H1 (cell line): ENCODE results near the gene NAPA. TPM values are rescaled to one million over a fixed set of nuclear protein-coding genes. Genes with fewer than 3 reads are reported as not detected.

Experiments used
- CTCF ChIA-PET: fragments of 300-600 bp; sonication (Branson Sonifier 250); formaldehyde crosslinking; loops from one replicate; lab custom pipeline; 2021; ENCODE audit not compliant: partially characterized antibody; lab: Charles Lee
- POLR2A ChIA-PET: fragments of 300-600 bp; sonication (Branson Sonifier 250); formaldehyde crosslinking; loops from one replicate; lab custom pipeline; 2021; ENCODE audit warnings: inconsistent platforms; ENCODE audit not compliant: partially characterized antibody; lab: Charles Lee
- DNase-seq, 2 experiments: peaks; one replicate each; pipeline versions ENCODE4 v3.0.0 to v3.0.0-alpha.2; 2010 to 2022; ENCODE audit warnings: low spot score in 2 of 2, low read depth in 1 of 2, mixed read lengths in 1 of 2
- FAIRE-seq: peaks from 2 replicates; lab custom pipeline; 2011; peaks lifted over from hg19 to GRCh38; lab: Jason Lieb, UNC
- H2AFZ ChIP-seq: 2 replicates; pipeline ENCODE4 v1.8.1; 2012; ENCODE audit warnings: low read length, inconsistent platforms
- H2AK5ac ChIP-seq: 2 replicates; pipeline ENCODE4 v1.6.1; 2013; ENCODE audit warnings: low read depth, low read length
- H2BK120ac ChIP-seq: replicated peaks from 2 replicates; pipeline ENCODE3; 2013; ENCODE audit warnings: low read depth, low read length, inconsistent platforms
- H2BK12ac ChIP-seq: 2 replicates; pipeline ENCODE4 v1.6.1; 2013; ENCODE audit warnings: low read depth, low read length
- H2BK15ac ChIP-seq: 2 replicates; pipeline ENCODE4 v1.6.1; 2013; ENCODE audit warnings: low read length
- H2BK20ac ChIP-seq: 2 replicates; pipeline ENCODE4 v1.6.1; 2013; ENCODE audit warnings: low read length
- H2BK5ac ChIP-seq: 2 replicates; pipeline ENCODE4 v1.6.1; 2013; ENCODE audit warnings: low read depth, low read length
- H3K14ac ChIP-seq: 2 replicates; pipeline ENCODE4 v1.6.1; 2013; ENCODE audit warnings: inconsistent platforms; ENCODE audit not compliant: insufficient read length
- H3K18ac ChIP-seq: 2 replicates; pipeline ENCODE4 v1.6.1; 2013; ENCODE audit warnings: low read length; ENCODE audit errors: extremely low read depth
- H3K23ac ChIP-seq: 2 replicates; pipeline ENCODE4 v1.6.1; 2013; ENCODE audit warnings: inconsistent platforms; ENCODE audit not compliant: insufficient read length
- H3K23me2 ChIP-seq: 2 replicates; pipeline ENCODE4 v1.6.1; 2013; ENCODE audit warnings: low read depth, low read length
- H3K27ac ChIP-seq: 2 replicates; pipeline ENCODE4 v1.6.1; 2011; ENCODE audit warnings: low read depth, low read length, inconsistent platforms
- H3K27me3 ChIP-seq, 4 experiments: replicated peaks in 1 of 4; 1 replicate in 1 of 4; 2 replicates in 3 of 4; pipeline versions ENCODE4 v1.6.1 to v1.8.1; 2011 to 2013; ENCODE audit warnings: low read length in 3 of 4, mild to moderate bottlenecking in 3 of 4, inconsistent platforms in 2 of 4, mixed read lengths in 2 of 4, moderate library complexity in 1 of 4; ENCODE audit not compliant: control insufficient read depth in 3 of 4, insufficient read depth in 3 of 4; ENCODE audit errors: extremely low read depth in 1 of 4
- H3K36me3 ChIP-seq, 4 experiments: 2 replicates each; pipeline versions ENCODE4 v1.6.1 to v1.8.1; 2011 to 2013; ENCODE audit warnings: mild to moderate bottlenecking in 4 of 4, low read length in 3 of 4, moderate library complexity in 2 of 4, control low read depth in 1 of 4, inconsistent platforms in 1 of 4; ENCODE audit not compliant: insufficient read depth in 4 of 4, control insufficient read depth in 2 of 4
- H3K4ac ChIP-seq: replicated peaks from 2 replicates; pipeline ENCODE3; 2013; ENCODE audit warnings: low read length, low read depth, mixed read lengths, inconsistent platforms; ENCODE audit not compliant: insufficient read length
- H3K4me1 ChIP-seq, 4 experiments: replicated peaks in 1 of 4; 1 replicate in 1 of 4; 2 replicates in 3 of 4; pipeline versions ENCODE4 v1.6.1 to v1.8.1; 2011 to 2013; ENCODE audit warnings: low read length in 3 of 4, inconsistent platforms in 2 of 4, mixed read lengths in 1 of 4; ENCODE audit not compliant: insufficient read depth in 4 of 4, control insufficient read depth in 3 of 4
- H3K4me2 ChIP-seq, 2 experiments: 2 replicates each; pipeline versions ENCODE4 v1.6.1 to v1.8.1; 2011 to 2013; ENCODE audit warnings: low read depth in 2 of 2, low read length in 2 of 2, control low read depth in 1 of 2, inconsistent platforms in 1 of 2, mild to moderate bottlenecking in 1 of 2; ENCODE audit not compliant: insufficient read depth in 1 of 2
- H3K4me3 ChIP-seq, 4 experiments: fragments of 200-600, 300-600 bp in 1 of 4; sonication (generic), shearing (Covaris generic), sonication (Bioruptor Twin) in 1 of 4; 2 replicates each; pipeline versions ENCODE4 v1.5.1 to v1.8.1; 2011 to 2016; ENCODE audit warnings: low read length in 4 of 4, low read depth in 3 of 4, control low read depth in 2 of 4, inconsistent platforms in 2 of 4, mild to moderate bottlenecking in 2 of 4, mixed read lengths in 1 of 4, moderate library complexity in 1 of 4; ENCODE audit not compliant: insufficient read depth in 2 of 4; ENCODE audit errors: extremely low read depth in 1 of 4
- H3K56ac ChIP-seq: replicated peaks from 2 replicates; pipeline ENCODE3; 2013; ENCODE audit warnings: low read depth, mild to moderate bottlenecking, mixed read lengths, low read length, inconsistent platforms; ENCODE audit not compliant: insufficient read length
- H3K79me1 ChIP-seq: 2 replicates; pipeline ENCODE4 v1.6.1; 2013; ENCODE audit warnings: low read depth, low read length, control low read depth
- H3K79me2 ChIP-seq, 2 experiments: 2 replicates each; pipeline versions ENCODE4 v1.6.1 to v1.8.1; 2012 to 2013; ENCODE audit warnings: low read length in 2 of 2, mild to moderate bottlenecking in 2 of 2, inconsistent platforms in 1 of 2; ENCODE audit not compliant: insufficient read depth in 2 of 2, control insufficient read depth in 1 of 2
- H3K9ac ChIP-seq, 4 experiments: replicated peaks in 1 of 4; 1 replicate in 1 of 4; 2 replicates in 3 of 4; pipeline versions ENCODE4 v1.6.1 to v1.8.1; 2011 to 2013; ENCODE audit warnings: low read depth in 3 of 4, low read length in 3 of 4, control low read depth in 2 of 4, mild to moderate bottlenecking in 2 of 4, moderate library complexity in 2 of 4, inconsistent platforms in 1 of 4; ENCODE audit errors: extremely low read depth in 1 of 4
- H3K9me3 ChIP-seq, 2 experiments: 2 replicates each; pipeline versions ENCODE4 v1.6.1 to v1.8.1; 2012 to 2013; ENCODE audit warnings: mild to moderate bottlenecking in 2 of 2, moderate library complexity in 2 of 2, control low read depth in 1 of 2, inconsistent platforms in 1 of 2, low read depth in 1 of 2, low read length in 1 of 2, mixed read lengths in 1 of 2; ENCODE audit not compliant: insufficient read depth in 2 of 2
- H4K20me1 ChIP-seq, 2 experiments: replicated peaks in 1 of 2; 2 replicates each; pipeline versions ENCODE3 to v1.8.1; 2011 to 2013; ENCODE audit warnings: inconsistent platforms in 2 of 2, low read length in 2 of 2, mild to moderate bottlenecking in 1 of 2; ENCODE audit not compliant: insufficient read depth in 2 of 2, control insufficient read depth in 1 of 2
- H4K5ac ChIP-seq: 2 replicates; pipeline ENCODE4 v1.6.1; 2013; ENCODE audit warnings: low read length, low read depth, mixed read lengths, inconsistent platforms; ENCODE audit not compliant: insufficient read length
- H4K8ac ChIP-seq: 2 replicates; pipeline ENCODE4 v1.8.0; 2013; ENCODE audit warnings: mild to moderate bottlenecking, moderate library complexity, low read length, inconsistent platforms; ENCODE audit not compliant: insufficient read depth; ENCODE audit errors: extremely low read depth
- H4K91ac ChIP-seq: replicated peaks from 2 replicates; pipeline ENCODE3; 2013; ENCODE audit warnings: low read length, mixed read lengths, inconsistent platforms; ENCODE audit not compliant: insufficient read length
- CHD2 ChIP-seq: IDR thresholded peaks from 2 replicates; pipeline ENCODE4 v1.6.1; 2012; ENCODE audit warnings: low read length, improper control_type of control experiment
- SIX5 ChIP-seq: IDR thresholded peaks from 2 replicates; pipeline ENCODE4 v1.6.1; 2011; ENCODE audit warnings: mild to moderate bottlenecking, low read depth, low read length
- WGBS, 2 experiments: shearing (Covaris generic) in 1 of 2; methylation state at CpG; one replicate each; pipeline versions ENCODE4 v1.1.6 to v1.1.7; 2013 to 2015; ENCODE audit warnings: low lambda C conversion rate in 2 of 2, mixed read lengths in 2 of 2, inconsistent platforms in 1 of 2, low coverage in 1 of 2, missing lambda C conversion rate in 1 of 2; ENCODE audit not compliant: insufficient replicate concordance in 2 of 2, insufficient coverage in 1 of 2, insufficient read length in 1 of 2; ENCODE audit errors: extremely low coverage in 1 of 2, missing lambda C conversion rate in 1 of 2; 5-methylcytosine and 5-hydroxymethylcytosine counted together
- polyA plus RNA-seq, 7 experiments: library from polyadenylated mRNA; depleted of rRNA in 3 of 7; stranded (reverse) in 5 of 7; unstranded in 2 of 7; fragments of >200 nt in 5 of 7; fragments of 200-250 nt in 2 of 7; gene quantifications; 1 replicate in 5 of 7; 2 replicates in 1 of 7; 4 replicates in 1 of 7; pipeline versions ENCODE4 v1.2.1 to v1.2.3, GENCODE V29; 2011 to 2013; ENCODE audit warnings: missing spikeins in 2 of 7, mixed read lengths in 2 of 7
- total RNA-seq: library from RNA; stranded (reverse); fragmentation: NEBNext Ultra II Directional; extraction: Animal tissue kit (Norgen Biotek cat#: 25700); gene quantifications from 2 replicates; pipeline ENCODE4 v1.2.1, GENCODE V29; 2021
- TF ChIP-seq, protein P1 (sequence below), 3 experiments: IDR thresholded peaks; 1 replicate in 2 of 3; 2 replicates in 1 of 3; pipeline versions ENCODE4 v1.5.1 to v1.6.1; 2011; ENCODE audit warnings: low read length in 3 of 3, mild to moderate bottlenecking in 3 of 3, inconsistent platforms in 2 of 3, low read depth in 1 of 3, moderate library complexity in 1 of 3; ENCODE audit not compliant: insufficient read depth in 1 of 3; ENCODE audit errors: control extremely low read depth in 1 of 3

NAPA gene
- total and polyA plus RNA-seq, 2 of the 8 experiments (the other 6 are each of a cell fraction or from before 2014, with no cell fraction given), result 58.5 to 78.2 TPM

DNA sequence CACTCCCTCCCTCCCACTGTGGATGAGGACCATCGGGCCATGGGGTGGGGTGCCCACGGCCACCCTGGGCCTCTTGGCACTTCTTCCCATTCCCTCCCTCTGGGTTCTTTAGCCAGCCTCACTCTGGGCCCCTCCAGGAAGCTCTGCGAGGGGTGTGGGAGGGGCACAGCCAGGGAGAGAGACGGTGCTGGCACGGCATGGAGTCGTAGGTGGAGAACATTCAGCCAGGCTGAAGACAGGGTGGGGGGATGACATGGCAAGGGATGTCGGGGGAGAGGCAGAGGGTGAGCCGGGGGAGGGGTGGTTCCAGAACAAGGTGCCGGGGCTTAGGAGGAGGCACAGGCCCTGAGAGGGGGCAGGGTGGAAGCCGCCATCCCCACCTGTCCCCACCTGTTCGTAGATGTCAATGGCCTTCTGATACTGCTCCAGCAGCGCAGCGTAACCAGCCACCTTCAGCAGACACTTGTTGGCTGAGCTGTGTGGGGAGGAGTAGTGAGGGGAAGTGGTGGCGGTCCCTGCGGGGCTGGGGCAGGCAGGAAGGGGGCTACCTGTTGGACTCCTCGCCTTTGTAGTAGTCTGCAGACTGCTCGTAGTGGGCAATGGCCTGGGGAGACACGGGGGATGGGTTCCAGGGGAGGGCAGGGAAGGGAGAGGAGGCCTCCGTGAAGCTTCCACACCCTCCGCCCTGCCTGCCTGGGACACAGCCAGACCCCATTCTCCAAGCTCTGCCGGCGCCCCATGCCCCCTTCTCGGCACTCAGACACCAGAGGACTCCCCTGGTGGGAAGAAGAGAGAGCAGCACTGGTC is 22.1 kb downstream of the NAPA start:
- peaks cover 0 to 12% of the 10 kb centered on the region in 2 experiments for H4K20me1 ChIP-seq
- no peaks in the 10 kb centered on the region for H3K9me3 ChIP-seq
- CTCF ChIA-PET, result interaction anchor here (0.7 to 2.5 kb wide), 9 partner anchors 8 to 1755 kb away, joined by 3 to 9 read pairs (median 5); partner anchors contain the start of gene KPTN
- no peak overlapping the region for H3K9ac ChIP-seq
- peaks cover 6% of the 10 kb centered on the region; the same call in 1 of the 2 replicates for H3K23me2 ChIP-seq
- no peak overlapping the region; the same call in 1 of the 2 replicates for H2BK5ac ChIP-seq
- no peak overlapping the region for H2BK120ac ChIP-seq
- no peak overlapping the region for H2AFZ ChIP-seq
- no peak overlapping the region for H2AK5ac ChIP-seq
- peaks cover 0 to 4% (median 1%) of the 10 kb centered on the region in 4 experiments; a peak in 2 of 7 replicates for H3K4me1 ChIP-seq
- H2BK20ac ChIP-seq, result no peak overlapping the region
- H3K79me1 ChIP-seq, result no peaks in the 10 kb centered on the region
- H3K56ac ChIP-seq, result no peak overlapping the region
- H3K79me2 ChIP-seq, result no peaks in the 10 kb centered on the region
- H3K4me2 ChIP-seq, result no peak overlapping the region
- peaks cover 3 to 6% (median 5%) of the 10 kb centered on the region in 4 experiments; a peak in 4 of 8 replicates for H3K36me3 ChIP-seq
- POLR2A ChIA-PET, result interaction anchor here (0.6 to 7.6 kb wide), 5 partner anchors 7 to 253 kb away, joined by 3 to 55 read pairs (median 4); partner anchors contain the start of gene KPTN
- no peak overlapping the region for H3K27ac ChIP-seq
- FAIRE-seq (no peak), DNase-seq (no peak)
- no peaks in the 10 kb centered on the region for H3K27me3 ChIP-seq
- H4K91ac ChIP-seq, result no peak overlapping the region
- no peak overlapping the region; the same call in 1 of the 2 replicates for H3K18ac ChIP-seq
- H3K4ac ChIP-seq, result no peak overlapping the region
- H2BK15ac ChIP-seq, result no peak overlapping the region; the same call in 1 of the 2 replicates
- TF ChIP-seq SIX5 (no peak), CHD2 (no peak)
- TF ChIP-seq, protein P1, sequence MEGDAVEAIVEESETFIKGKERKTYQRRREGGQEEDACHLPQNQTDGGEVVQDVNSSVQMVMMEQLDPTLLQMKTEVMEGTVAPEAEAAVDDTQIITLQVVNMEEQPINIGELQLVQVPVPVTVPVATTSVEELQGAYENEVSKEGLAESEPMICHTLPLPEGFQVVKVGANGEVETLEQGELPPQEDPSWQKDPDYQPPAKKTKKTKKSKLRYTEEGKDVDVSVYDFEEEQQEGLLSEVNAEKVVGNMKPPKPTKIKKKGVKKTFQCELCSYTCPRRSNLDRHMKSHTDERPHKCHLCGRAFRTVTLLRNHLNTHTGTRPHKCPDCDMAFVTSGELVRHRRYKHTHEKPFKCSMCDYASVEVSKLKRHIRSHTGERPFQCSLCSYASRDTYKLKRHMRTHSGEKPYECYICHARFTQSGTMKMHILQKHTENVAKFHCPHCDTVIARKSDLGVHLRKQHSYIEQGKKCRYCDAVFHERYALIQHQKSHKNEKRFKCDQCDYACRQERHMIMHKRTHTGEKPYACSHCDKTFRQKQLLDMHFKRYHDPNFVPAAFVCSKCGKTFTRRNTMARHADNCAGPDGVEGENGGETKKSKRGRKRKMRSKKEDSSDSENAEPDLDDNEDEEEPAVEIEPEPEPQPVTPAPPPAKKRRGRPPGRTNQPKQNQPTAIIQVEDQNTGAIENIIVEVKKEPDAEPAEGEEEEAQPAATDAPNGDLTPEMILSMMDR (IDR thresholded peaks at IDR 0.05; ENCODE audit: control extremely low read depth in 1 of 3, insufficient read depth in 1 of 3, low read depth in 1 of 3, low read length in 3 of 3), result peak in 1 of 3 experiments; percentile 2; a peak in 1 of 4 replicates
- H3K23ac ChIP-seq, result no peak overlapping the region
- H4K5ac ChIP-seq, result no peak overlapping the region
- 0 out of 2 replicates have a peak overlapping the region, but pooled peaks have one; percentile 17 for H2BK12ac ChIP-seq
- no peak overlapping the region for H3K4me3 ChIP-seq
- 86% methylated on average over 12 of the region's 23 CpGs; no CpG with 5 or more reads in 1 of the 2 experiments for whole genome bisulfite sequencing, 2 experiments
- H4K8ac ChIP-seq, result no peak overlapping the region; the same call in 1 of the 2 replicates
- H3K14ac ChIP-seq, result no peak overlapping the region
